CD4-positive, alpha-beta T cell (primary cell): ENCODE measurements around the gene MYL9. TPM values are rescaled to one million over a fixed set of nuclear protein-coding genes. Genes with fewer than 3 reads are reported as not detected.
A peak's percentile ranks its signal among the peaks of the same experiment; 100 is the strongest.
"Not testable (repeated sequence)": the region's sequence is repeated elsewhere in the genome, so short reads cannot be mapped to it uniquely, and the experiment has no call there.

Experiments used
- ATAC-seq: fragments of 200-7000 bp; cut with Tn5 transposase; one replicate; pipeline ENCODE4 v1.10.0; 2022; ENCODE audit warnings: mild to moderate bottlenecking; ENCODE audit not compliant: poor library complexity
- CTCF ChIA-PET: fragments of 350-600 bp; sonication (Branson Sonifier 250); formaldehyde crosslinking; loops from one replicate; lab custom pipeline; 2021; ENCODE audit warnings: antibody characterized with exemption, inconsistent platforms; lab: Charles Lee
- POLR2A ChIA-PET: fragments of 350-600 bp; sonication (Branson Sonifier 250); formaldehyde crosslinking; loops from one replicate; lab custom pipeline; 2021; ENCODE audit warnings: antibody characterized with exemption, inconsistent platforms; lab: Charles Lee
- DNase-seq, 14 experiments: peaks; one replicate each; pipeline ENCODE4 v3.0.0-alpha.2; 2013 to 2020; ENCODE audit warnings: mixed read lengths in 2 of 14
- H3K27ac ChIP-seq, 2 donors: one replicate each; pipeline versions ENCODE4 v1.5.1 to v1.7.0; 2013; ENCODE audit warnings: low read length in 2 of 2, low read depth in 1 of 2, mild to moderate bottlenecking in 1 of 2
- H3K27me3 ChIP-seq, 2 experiments: 1 replicate in 1 of 2; 2 replicates in 1 of 2; pipeline versions ENCODE4 v1.6.1 to v1.7.0; 2013; ENCODE audit warnings: low read length in 2 of 2, control low read depth in 1 of 2, mild to moderate bottlenecking in 1 of 2, moderate library complexity in 1 of 2; ENCODE audit not compliant: insufficient read depth in 2 of 2, control insufficient read depth in 1 of 2
- H3K36me3 ChIP-seq: one replicate; pipeline ENCODE4 v1.6.1; 2013; ENCODE audit warnings: low read length, control low read depth; ENCODE audit not compliant: insufficient read depth
- H3K4me1 ChIP-seq: one replicate; pipeline ENCODE4 v1.6.1; 2013; ENCODE audit warnings: low read length, control low read depth; ENCODE audit not compliant: insufficient read depth
- H3K4me3 ChIP-seq: one replicate; pipeline ENCODE4 v1.5.1; 2013; ENCODE audit warnings: mild to moderate bottlenecking, low read length, moderate library complexity
- H3K9me3 ChIP-seq, 2 experiments: 1 replicate in 1 of 2; 2 replicates in 1 of 2; pipeline versions ENCODE4 v1.6.1 to v1.7.0; 2013; ENCODE audit warnings: low read length in 2 of 2, mild to moderate bottlenecking in 2 of 2, control low read depth in 1 of 2, moderate library complexity in 1 of 2; ENCODE audit not compliant: control insufficient read depth in 1 of 2, insufficient read depth in 1 of 2
- H3K27ac Mint-ChIP-seq: one replicate; pipeline ENCODE4 v1.8.0; 2020; ENCODE audit warnings: mixed read lengths
- H3K27me3 Mint-ChIP-seq: one replicate; pipeline ENCODE4 v1.8.0; 2021; ENCODE audit warnings: mixed read lengths
- H3K36me3 Mint-ChIP-seq: one replicate; pipeline ENCODE4 v1.8.0; 2021; ENCODE audit warnings: low read depth, mixed read lengths
- H3K4me1 Mint-ChIP-seq: one replicate; pipeline ENCODE4 v1.8.0; 2021; ENCODE audit warnings: low read depth, mixed read lengths
- H3K4me3 Mint-ChIP-seq: one replicate; pipeline ENCODE4 v1.8.0; 2020; ENCODE audit warnings: mild to moderate bottlenecking, mixed read lengths
- H3K9me3 Mint-ChIP-seq: one replicate; pipeline ENCODE4 v1.8.0; 2020; ENCODE audit warnings: mixed read lengths
- CTCF ChIP-seq: fragments of 200-600 bp; IDR thresholded peaks from one replicate; pipeline ENCODE4 v1.8.0; 2022; ENCODE audit warnings: antibody characterized with exemption, mild to moderate bottlenecking
- intact Hi-C, 2 experiments: fragments of 100-400 bp; cut with DNase I in 1 of 2; cut with micrococcal nuclease in 1 of 2; formaldehyde crosslinking; loops; one replicate each; pipeline versions ENCODE4 v1.15.1 to v1.9.0; 2023 to 2025; cut with DNase I, micrococcal nuclease
- total RNA-seq, 174 experiments: library from RNA in 2 of 174; stranded (reverse) in 2 of 174; gene quantifications; one replicate each; pipeline ENCODE4 v1.2.3 and lab custom pipeline; 2021 to 2026

The MYL9 gene
- total RNA-seq, 2 experiments from 2014 or later: not detected

- Histone ChIP-seq H3K9me3 (peaks cover 5 to 16% of the 10 kb centered on the region in 2 experiments), H3K4me3 (no peak overlapping the region), H3K27me3 (no peaks in the 10 kb centered on the region), H3K27ac (no peak overlapping the region), H3K36me3 (no peaks in the 10 kb centered on the region), H3K4me1 (peaks cover 2% of the 10 kb centered on the region)
- ATAC-seq: no peak
- no peak for DNase-seq
- Mint-ChIP-seq H3K4me1 (no peaks in the 10 kb centered on the region), H3K4me3 (no peak overlapping the region), H3K27me3 (no peaks in the 10 kb centered on the region), H3K36me3 (no peaks in the 10 kb centered on the region), H3K27ac (no peak overlapping the region), H3K9me3 (peaks cover 3% of the 10 kb centered on the region)
- intact Hi-C loops: no loop called here
- ChIA-PET POLR2A (interaction anchor here (1.6 kb wide), 1 partner anchor 9 kb away, joined by 5 read pairs; no protein-coding TSS in a partner anchor), CTCF (no interaction called here)
- TF ChIP-seq CTCF: no peak
These were observed 21.4 kb downstream of the MYL9 start for GRCh38 chr20:36562724-36563123.

GRCh38 chr20:36563374-36563773, 22.1 kb downstream of the MYL9 start:
- Mint-ChIP-seq H3K27ac (no peak overlapping the region), H3K4me3 (no peak overlapping the region), H3K27me3 (no peaks in the 10 kb centered on the region), H3K36me3 (no peaks in the 10 kb centered on the region), H3K9me3 (peaks cover 3% of the 10 kb centered on the region), H3K4me1 (no peaks in the 10 kb centered on the region)
- H3K36me3 ChIP-seq: no peaks in the 10 kb centered on the region
- no peak overlapping the region for H3K27ac ChIP-seq
- ChIA-PET POLR2A (no interaction called here), CTCF (no interaction called here)
- peaks cover 2% of the 10 kb centered on the region for H3K4me1 ChIP-seq
- H3K27me3 ChIP-seq: no peaks in the 10 kb centered on the region
- H3K4me3 ChIP-seq: no peak overlapping the region
- intact Hi-C loops: no loop called here
- DNase-seq (no peak), ATAC-seq (no peak)
- peaks cover 5 to 16% of the 10 kb centered on the region in 2 experiments for H3K9me3 ChIP-seq
- no peak for TF ChIP-seq CTCF

GRCh38 chr20:36564078-36564725, 22.9 kb downstream of the MYL9 start:
- H3K4me1 Mint-ChIP-seq, POLR2A ChIA-PET, H3K27ac Mint-ChIP-seq, H3K36me3 Mint-ChIP-seq, H3K9me3 Mint-ChIP-seq, H3K36me3 ChIP-seq, H3K4me3 ChIP-seq, CTCF ChIA-PET, H3K27me3 ChIP-seq, ATAC-seq, H3K27ac ChIP-seq, intact Hi-C loops, H3K27me3 Mint-ChIP-seq, H3K4me3 Mint-ChIP-seq, H3K4me1 ChIP-seq: not testable (repeated sequence)
- peak in 1 of 14 experiments; percentile 23 for DNase-seq
- peaks cover 5 to 16% of the 10 kb centered on the region in 2 experiments for H3K9me3 ChIP-seq

DNA sequence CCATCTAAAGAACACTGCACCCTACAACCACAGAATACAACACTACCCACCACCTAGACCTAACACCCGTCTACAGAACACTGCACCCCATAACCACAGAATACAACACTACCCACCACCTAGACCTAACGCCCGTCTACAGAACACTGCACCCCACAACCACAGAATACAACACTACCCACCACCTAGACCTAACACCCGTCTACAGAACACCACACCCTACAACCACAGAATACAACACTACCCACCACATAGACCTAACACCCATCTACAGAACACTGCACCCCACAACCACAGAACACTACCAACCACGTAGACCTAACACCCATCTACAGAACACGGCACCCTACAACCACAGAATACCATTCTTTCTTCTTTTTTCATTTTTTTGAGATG, 23.4 kb downstream of the MYL9 start:
- POLR2A ChIA-PET, H3K4me3 Mint-ChIP-seq, H3K4me1 ChIP-seq, H3K36me3 ChIP-seq, H3K4me1 Mint-ChIP-seq, H3K36me3 Mint-ChIP-seq, H3K27me3 Mint-ChIP-seq, H3K27ac ChIP-seq, CTCF ChIA-PET, H3K4me3 ChIP-seq, H3K9me3 Mint-ChIP-seq, intact Hi-C loops, H3K27me3 ChIP-seq, H3K27ac Mint-ChIP-seq, ATAC-seq: not testable (repeated sequence)
- H3K9me3 ChIP-seq: peaks cover 5 to 16% of the 10 kb centered on the region in 2 experiments
- DNase-seq: peak in 3 of 14 experiments; percentile 42 to 51 (median 46)
